Suprapubic skin (tissue), 3 donors: Measurements from ENCODE around the gene MYMK.

Source experiments
- POLR2AphosphoS5 ChIP-seq, 3 donors: sonication (generic); formaldehyde crosslinking; IDR thresholded peaks; one replicate each; pipeline ENCODE4 v1.6.1; 2017; ENCODE audit warnings: antibody characterized with exemption in 3 of 3
- TF ChIP-seq, protein P1 (sequence below), 2 donors: fragments of 200-600 bp in 1 of 2; fragments of 450-650 bp in 1 of 2; sonication (generic) in 1 of 2; IDR thresholded peaks; one replicate each; pipeline ENCODE4 v1.5.1; 2016 to 2019; ENCODE audit warnings: antibody characterized with exemption in 2 of 2, mild to moderate bottlenecking in 1 of 2, moderate library complexity in 1 of 2

DNA sequence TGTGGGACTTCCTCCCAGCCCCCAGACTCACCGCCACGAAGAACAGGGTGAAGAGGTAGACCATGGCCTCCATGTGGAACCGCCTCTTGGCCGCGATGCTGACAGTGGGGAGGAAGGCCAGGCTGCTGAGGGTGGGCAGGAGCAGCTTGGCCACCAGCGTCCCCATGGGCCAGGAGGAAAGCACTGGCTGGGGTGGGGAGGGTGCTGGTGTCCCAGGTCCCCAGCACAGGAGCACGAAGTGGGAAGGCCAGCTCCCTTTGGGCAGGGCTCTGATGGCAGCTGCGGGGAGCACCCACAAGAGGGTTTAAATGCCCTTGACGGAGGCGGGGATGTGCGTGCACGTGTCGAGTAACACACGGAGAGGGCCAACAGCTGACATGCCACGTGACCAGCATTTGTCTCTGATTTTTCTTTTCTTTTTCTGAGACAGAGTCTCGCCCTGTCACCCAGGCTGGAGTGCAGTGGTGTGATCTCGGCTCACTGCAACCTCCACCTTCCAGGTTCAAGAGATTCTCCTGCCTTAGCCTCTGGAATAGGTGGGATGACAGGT is at the start of gene MYMK:
- no peak for TF ChIP-seq POLR2AphosphoS5 (IDR thresholded peaks at IDR 0.05)
- TF ChIP-seq, protein P1, sequence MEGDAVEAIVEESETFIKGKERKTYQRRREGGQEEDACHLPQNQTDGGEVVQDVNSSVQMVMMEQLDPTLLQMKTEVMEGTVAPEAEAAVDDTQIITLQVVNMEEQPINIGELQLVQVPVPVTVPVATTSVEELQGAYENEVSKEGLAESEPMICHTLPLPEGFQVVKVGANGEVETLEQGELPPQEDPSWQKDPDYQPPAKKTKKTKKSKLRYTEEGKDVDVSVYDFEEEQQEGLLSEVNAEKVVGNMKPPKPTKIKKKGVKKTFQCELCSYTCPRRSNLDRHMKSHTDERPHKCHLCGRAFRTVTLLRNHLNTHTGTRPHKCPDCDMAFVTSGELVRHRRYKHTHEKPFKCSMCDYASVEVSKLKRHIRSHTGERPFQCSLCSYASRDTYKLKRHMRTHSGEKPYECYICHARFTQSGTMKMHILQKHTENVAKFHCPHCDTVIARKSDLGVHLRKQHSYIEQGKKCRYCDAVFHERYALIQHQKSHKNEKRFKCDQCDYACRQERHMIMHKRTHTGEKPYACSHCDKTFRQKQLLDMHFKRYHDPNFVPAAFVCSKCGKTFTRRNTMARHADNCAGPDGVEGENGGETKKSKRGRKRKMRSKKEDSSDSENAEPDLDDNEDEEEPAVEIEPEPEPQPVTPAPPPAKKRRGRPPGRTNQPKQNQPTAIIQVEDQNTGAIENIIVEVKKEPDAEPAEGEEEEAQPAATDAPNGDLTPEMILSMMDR (IDR thresholded peaks at IDR 0.05) = no peak
